Breast epithelium (tissue), 4 donors: Measurements from ENCODE around the gene TMEM179B. TPM values are rescaled to one million over a fixed set of nuclear protein-coding genes. Genes with fewer than 3 reads are reported as not detected.
"Not testable (repeated sequence)": the region's sequence is repeated elsewhere in the genome, so short reads cannot be mapped to it uniquely, and the experiment has no call there.

ENCODE experiments used
- DNase-seq, 2 donors: peaks; one replicate each; pipeline ENCODE4 v3.0.0-alpha.2; 2019; ENCODE audit warnings: low spot score in 2 of 2
- H3K27ac ChIP-seq, 2 donors: fragments of 200-600 bp; sonication (generic) in 1 of 2; one replicate each; pipeline ENCODE4 v1.5.1; 2016 to 2019; ENCODE audit warnings: mild to moderate bottlenecking in 1 of 2
- H3K27me3 ChIP-seq, 2 donors: fragments of 200-600 bp; sonication (generic) in 1 of 2; one replicate each; pipeline versions ENCODE4 v1.5.1 to v1.6.0; 2017 to 2019; ENCODE audit warnings: control low read depth in 1 of 2, mild to moderate bottlenecking in 1 of 2
- H3K36me3 ChIP-seq: fragments of 200-600 bp; one replicate; pipeline ENCODE4 v1.5.1; 2019
- H3K4me1 ChIP-seq, 2 donors: fragments of 200-600 bp; sonication (generic); one replicate each; pipeline ENCODE4 v1.5.1; 2016 to 2019; ENCODE audit warnings: control low read depth in 1 of 2
- H3K4me3 ChIP-seq, 3 donors: fragments of 200-600 bp; sonication (generic); 1 replicate in 2 of 3; 2 replicates in 1 of 3; pipeline ENCODE4 v1.5.1; 2016 to 2019; ENCODE audit warnings: mild to moderate bottlenecking in 3 of 3, moderate library complexity in 2 of 3
- H3K9me3 ChIP-seq, 2 donors: fragments of 200-600 bp; sonication (generic) in 1 of 2; one replicate each; pipeline ENCODE4 v1.5.1; 2016 to 2019; ENCODE audit warnings: control low read depth in 1 of 2
- POLR2A ChIP-seq: fragments of 450-650 bp; IDR thresholded peaks from one replicate; pipeline ENCODE4 v1.6.1; 2016; ENCODE audit warnings: antibody characterized with exemption, mild to moderate bottlenecking, moderate library complexity
- POLR2AphosphoS5 ChIP-seq, 3 donors: sonication (generic); formaldehyde crosslinking; IDR thresholded peaks; one replicate each; pipeline ENCODE4 v1.6.1; 2017; ENCODE audit warnings: antibody characterized with exemption in 3 of 3
- intact Hi-C: fragments of 100-400 bp; cut with DNase I; formaldehyde crosslinking; loops from one replicate; pipeline ENCODE4 v1.15.1; 2023; ENCODE audit warnings: low total_unique reads
- total RNA-seq, 3 donors: library from RNA; depleted of rRNA; stranded (reverse); fragments of >200 nt; gene quantifications; one replicate each; pipeline ENCODE4 v1.1.0, GENCODE V29; 2016
- TF ChIP-seq, protein P1 (sequence below), 3 donors: fragments of 450-650 bp; IDR thresholded peaks; one replicate each; pipeline ENCODE4 v1.5.1; 2016 to 2017; ENCODE audit warnings: antibody characterized with exemption in 3 of 3, mild to moderate bottlenecking in 3 of 3, moderate library complexity in 3 of 3

Gene TMEM179B
- total RNA-seq, 3 donors from 2014 or later = 61.4 to 66.9 (median 64.9) TPM

DNA sequence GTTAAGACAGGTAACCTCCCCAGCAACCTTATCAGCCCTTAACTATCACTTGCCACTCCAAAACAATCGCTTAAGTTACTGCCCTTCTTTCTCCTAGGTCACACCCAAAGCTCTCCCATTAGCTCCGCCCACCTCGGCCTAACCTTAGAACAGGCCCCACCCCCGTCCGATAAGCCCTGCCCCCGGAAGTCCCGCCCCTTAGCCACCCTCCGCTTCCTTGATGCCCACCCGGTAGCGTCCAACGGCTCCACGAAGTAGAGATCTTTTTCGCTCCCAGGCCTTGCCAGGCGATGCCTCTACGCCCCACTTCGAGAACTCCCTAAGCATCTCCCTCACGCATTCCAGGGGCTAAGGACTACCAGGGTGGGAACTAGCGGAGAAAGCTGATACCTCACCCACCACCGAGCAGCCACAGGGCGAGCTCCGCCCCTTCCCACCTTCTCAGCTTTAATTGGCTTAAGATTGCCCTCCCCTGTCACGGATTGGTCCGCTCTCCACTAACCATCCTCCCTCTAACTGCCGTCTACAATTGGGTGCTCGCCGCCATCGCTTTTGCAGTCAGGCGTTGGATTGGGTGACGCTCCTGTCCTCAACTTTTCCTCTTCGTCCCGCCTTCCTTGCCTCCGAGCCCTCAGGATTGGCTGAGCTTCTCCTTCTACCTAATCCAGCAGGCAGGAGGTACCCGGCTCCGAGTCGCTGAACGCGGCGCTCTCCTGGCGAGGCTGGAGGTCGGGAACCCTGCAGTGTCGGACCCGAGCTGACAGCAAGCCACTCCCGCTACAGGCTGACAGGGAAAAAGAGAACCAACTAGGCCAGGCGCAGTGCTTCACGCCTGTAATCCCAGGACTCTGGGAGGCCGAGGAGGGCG is 33.2 kb upstream of the TMEM179B start, which contains the start of gene ZBTB3:
Gene ZBTB3 (minus strand): TSS at position 425 of the 868 bp plus-strand sequence. CDS start 496 bp downstream, outside the sequence.
- TF ChIP-seq POLR2AphosphoS5 (IDR thresholded peaks at IDR 0.05) (peak; percentile 94 to 99 (median 94)), POLR2A (peak; percentile 51)
- TF ChIP-seq, protein P1, sequence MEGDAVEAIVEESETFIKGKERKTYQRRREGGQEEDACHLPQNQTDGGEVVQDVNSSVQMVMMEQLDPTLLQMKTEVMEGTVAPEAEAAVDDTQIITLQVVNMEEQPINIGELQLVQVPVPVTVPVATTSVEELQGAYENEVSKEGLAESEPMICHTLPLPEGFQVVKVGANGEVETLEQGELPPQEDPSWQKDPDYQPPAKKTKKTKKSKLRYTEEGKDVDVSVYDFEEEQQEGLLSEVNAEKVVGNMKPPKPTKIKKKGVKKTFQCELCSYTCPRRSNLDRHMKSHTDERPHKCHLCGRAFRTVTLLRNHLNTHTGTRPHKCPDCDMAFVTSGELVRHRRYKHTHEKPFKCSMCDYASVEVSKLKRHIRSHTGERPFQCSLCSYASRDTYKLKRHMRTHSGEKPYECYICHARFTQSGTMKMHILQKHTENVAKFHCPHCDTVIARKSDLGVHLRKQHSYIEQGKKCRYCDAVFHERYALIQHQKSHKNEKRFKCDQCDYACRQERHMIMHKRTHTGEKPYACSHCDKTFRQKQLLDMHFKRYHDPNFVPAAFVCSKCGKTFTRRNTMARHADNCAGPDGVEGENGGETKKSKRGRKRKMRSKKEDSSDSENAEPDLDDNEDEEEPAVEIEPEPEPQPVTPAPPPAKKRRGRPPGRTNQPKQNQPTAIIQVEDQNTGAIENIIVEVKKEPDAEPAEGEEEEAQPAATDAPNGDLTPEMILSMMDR (IDR thresholded peaks at IDR 0.05) = peak; percentile 11 to 55 (median 37)
- H3K9me3 ChIP-seq = no peaks in the 10 kb centered on the region

DNA sequence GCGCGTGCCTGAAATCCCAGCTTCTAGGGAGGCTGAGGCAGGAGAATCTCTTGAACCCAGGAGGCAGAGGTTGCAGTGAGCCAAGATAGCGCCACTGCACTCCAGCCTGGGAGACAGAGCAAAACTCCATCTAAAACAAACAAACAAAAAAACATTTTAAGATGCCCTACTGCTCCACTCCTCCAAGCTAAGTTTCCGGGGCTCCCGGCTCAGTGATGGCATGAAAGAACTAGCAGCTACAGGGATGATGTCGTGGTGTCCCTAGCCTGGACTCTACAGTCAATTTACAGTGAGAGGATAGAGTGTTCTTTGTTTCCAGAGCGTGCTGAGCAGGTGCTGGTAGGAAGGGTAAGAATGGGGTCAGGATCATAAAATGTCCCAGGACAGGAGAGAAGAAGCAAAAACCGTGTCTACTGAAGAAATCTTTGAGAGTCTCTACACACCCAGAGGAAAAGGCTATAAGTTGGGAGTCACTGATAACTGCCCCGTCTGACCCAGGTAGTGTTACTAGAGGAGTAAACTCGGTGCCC is 32.1 kb upstream of the TMEM179B start:
- intact Hi-C loops = no loop called here
- no peaks in the 10 kb centered on the region for H3K36me3 ChIP-seq
- H3K27ac ChIP-seq = no peak overlapping the region
- no peak for DNase-seq
- H3K9me3 ChIP-seq = no peaks in the 10 kb centered on the region
- no peaks in the 10 kb centered on the region for H3K27me3 ChIP-seq
- TF ChIP-seq POLR2AphosphoS5 (IDR thresholded peaks at IDR 0.05) = no peak
- no peak for TF ChIP-seq POLR2A
- TF ChIP-seq, protein P1 (IDR thresholded peaks at IDR 0.05) = no peak
- H3K4me3 ChIP-seq = no peak overlapping the region
- H3K4me1 ChIP-seq = no peaks in the 10 kb centered on the region

More for the DNA sequence above, 33.2 kb upstream of the TMEM179B start, which contains the start of gene ZBTB3:
- intact Hi-C loops = no loop called here
- H3K4me3 ChIP-seq = peak within 1 kb of the TSS; percentile 53 to 75 (median 66)
- H3K27me3 ChIP-seq = no peaks in the 10 kb centered on the region
- H3K27ac ChIP-seq = peak within 1 kb of the TSS; percentile 92 to 93
- no peaks in the 10 kb centered on the region for H3K36me3 ChIP-seq
- DNase-seq = peak; percentile 97 to 99
- H3K4me1 ChIP-seq = no peaks in the 10 kb centered on the region

DNA sequence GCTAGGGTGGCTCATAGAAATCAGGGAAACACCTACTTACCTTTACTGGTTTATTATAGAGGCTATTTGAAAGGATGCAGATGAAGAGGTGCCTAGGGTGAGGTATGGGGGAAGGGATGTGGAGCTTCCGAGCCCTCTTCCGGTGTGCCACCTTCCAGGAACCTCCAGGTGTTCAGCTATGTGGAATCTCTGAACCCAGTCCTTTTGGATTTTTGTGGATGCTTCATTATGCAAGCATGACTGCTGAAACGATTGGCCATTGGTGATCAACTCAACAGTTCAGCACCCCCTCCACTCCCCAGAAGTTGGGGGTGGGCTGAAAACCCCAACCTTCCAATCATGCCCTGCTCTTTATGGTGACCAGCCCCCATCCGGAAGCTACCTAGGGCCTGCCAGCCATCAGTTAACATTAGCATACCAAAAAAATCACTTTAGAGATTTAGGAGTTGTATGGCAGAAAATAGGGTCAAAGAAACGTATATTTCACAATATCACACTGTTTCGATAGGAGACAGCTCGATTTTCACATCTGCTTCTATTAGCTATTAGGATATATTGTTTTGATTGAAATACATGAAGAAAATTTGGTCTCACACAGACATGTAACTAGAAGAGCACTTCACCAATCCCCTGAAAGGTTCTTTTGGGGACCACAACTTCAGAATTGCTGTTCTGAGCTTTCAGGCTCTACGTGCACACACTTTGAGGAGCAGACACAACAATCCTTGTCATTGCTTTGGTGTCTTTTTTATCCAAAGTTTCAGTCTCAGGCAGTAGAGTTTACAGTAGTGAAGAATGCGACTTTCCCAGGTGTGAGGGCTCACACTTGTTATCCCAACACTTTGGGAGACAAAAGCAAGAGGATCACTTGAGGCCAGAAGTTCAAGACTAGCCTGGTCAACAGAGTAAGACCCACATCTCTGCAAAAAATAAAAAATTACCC is 29.1 kb upstream of the TMEM179B start:
- H3K27ac ChIP-seq = no peak overlapping the region
- TF ChIP-seq POLR2A (no peak), POLR2AphosphoS5 (IDR thresholded peaks at IDR 0.05) (no peak)
- TF ChIP-seq, protein P1 (IDR thresholded peaks at IDR 0.05) = no peak
- no peaks in the 10 kb centered on the region for H3K27me3 ChIP-seq
- peaks cover 0 to 9% of the 10 kb centered on the region in 2 donors for H3K4me1 ChIP-seq
- no peak overlapping the region for H3K4me3 ChIP-seq
- no peaks in the 10 kb centered on the region for H3K36me3 ChIP-seq
- H3K9me3 ChIP-seq = no peaks in the 10 kb centered on the region
- intact Hi-C loops = no loop called here
- no peak for DNase-seq

DNA sequence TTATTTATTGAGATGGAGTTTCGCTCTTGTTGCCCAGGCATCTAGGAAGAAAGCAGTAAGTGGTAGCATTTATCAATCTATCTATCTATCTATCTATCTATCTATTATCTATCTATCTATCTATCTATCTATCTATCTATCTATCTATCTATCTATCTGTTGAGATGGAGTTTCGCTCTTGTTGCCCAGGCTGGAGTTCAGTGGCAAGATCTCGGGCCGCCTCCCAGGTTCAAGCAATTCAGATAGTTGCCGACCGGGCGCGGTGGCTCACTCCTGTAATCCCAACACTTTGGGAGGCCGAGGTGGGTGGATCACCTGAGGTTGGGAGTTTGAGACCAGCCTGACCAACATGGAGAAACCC is 26.4 kb upstream of the TMEM179B start:
- H3K9me3 ChIP-seq, H3K36me3 ChIP-seq, H3K27me3 ChIP-seq, DNase-seq, intact Hi-C loops, H3K4me1 ChIP-seq: not testable (repeated sequence)
- H3K4me3 ChIP-seq = peak overlapping the region; percentile 74 to 97 (median 81)
- peak overlapping the region; percentile 88 to 94 for H3K27ac ChIP-seq

DNA sequence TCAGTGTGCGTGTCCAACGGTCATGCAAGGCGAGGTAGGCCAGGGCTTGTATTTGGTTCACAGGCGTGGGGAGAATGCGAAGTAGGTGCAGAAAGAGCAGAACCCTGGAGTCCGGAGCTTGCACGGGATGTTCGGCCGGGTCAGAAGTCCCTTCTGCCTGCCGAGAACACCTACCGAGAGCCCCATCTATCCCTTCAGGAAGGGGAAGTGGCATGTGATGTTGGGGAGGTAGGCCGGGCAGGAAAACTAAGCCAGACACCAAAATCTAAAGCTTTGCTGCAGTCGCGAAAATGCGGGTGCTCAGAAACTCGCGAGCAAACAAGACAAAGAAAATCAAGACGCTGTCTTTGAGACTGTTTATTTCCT is 16.4 kb upstream of the TMEM179B start:
- H3K4me1 ChIP-seq = peaks cover 8 to 9% of the 10 kb centered on the region in 2 donors
- peak overlapping the region; percentile 94 to 98 for H3K27ac ChIP-seq
- intact Hi-C loops = no loop called here
- peak overlapping the region; percentile 60 to 88 (median 68) for H3K4me3 ChIP-seq
- H3K9me3 ChIP-seq = no peaks in the 10 kb centered on the region
- DNase-seq = no peak
- H3K36me3 ChIP-seq = peaks cover 4% of the 10 kb centered on the region
- TF ChIP-seq, protein P1 (IDR thresholded peaks at IDR 0.05) = no peak
- TF ChIP-seq POLR2AphosphoS5 (IDR thresholded peaks at IDR 0.05) = peak in 1 of 3 donors; percentile 4
- H3K27me3 ChIP-seq = no peaks in the 10 kb centered on the region
